GM19193 (cell line): ENCODE data around the gene FREM3.

ENCODE experiments used
- POLR2A ChIP-seq: IDR thresholded peaks from 4 replicates; pipeline ENCODE4 v1.6.1; 2011; ENCODE audit not compliant: insufficient read depth, insufficient read length; ENCODE audit errors: extremely low read depth

FREM3 gene

GRCh38 chr4:143558823-143559756 lies 141.4 kb downstream of the FREM3 start:
- no peak for TF ChIP-seq POLR2A

DNA sequence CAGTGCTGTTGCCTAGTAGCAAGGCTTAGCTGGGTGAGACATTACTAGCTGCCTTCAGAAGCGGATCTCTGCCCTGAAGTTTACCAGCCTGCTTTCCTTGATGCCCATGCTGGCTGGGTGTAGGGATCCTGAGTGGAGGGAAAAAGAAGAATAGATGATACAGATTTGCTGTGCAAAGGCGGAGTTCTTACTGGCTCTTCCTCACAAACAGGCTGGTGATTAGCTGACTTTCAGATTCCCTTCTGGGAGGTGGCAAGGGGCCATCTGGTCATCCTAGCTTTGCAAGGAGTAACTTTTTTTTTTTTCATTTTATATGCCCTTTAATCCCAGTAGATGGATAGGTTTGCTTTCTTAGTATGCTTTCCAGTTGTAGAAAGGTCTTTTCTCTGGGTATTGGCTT lies 142.2 kb downstream of the FREM3 start:
- no peak for TF ChIP-seq POLR2A

- TF ChIP-seq POLR2A = no peak
These were observed 144.8 kb downstream of the FREM3 start for GRCh38 chr4:143555676-143556075.

DNA sequence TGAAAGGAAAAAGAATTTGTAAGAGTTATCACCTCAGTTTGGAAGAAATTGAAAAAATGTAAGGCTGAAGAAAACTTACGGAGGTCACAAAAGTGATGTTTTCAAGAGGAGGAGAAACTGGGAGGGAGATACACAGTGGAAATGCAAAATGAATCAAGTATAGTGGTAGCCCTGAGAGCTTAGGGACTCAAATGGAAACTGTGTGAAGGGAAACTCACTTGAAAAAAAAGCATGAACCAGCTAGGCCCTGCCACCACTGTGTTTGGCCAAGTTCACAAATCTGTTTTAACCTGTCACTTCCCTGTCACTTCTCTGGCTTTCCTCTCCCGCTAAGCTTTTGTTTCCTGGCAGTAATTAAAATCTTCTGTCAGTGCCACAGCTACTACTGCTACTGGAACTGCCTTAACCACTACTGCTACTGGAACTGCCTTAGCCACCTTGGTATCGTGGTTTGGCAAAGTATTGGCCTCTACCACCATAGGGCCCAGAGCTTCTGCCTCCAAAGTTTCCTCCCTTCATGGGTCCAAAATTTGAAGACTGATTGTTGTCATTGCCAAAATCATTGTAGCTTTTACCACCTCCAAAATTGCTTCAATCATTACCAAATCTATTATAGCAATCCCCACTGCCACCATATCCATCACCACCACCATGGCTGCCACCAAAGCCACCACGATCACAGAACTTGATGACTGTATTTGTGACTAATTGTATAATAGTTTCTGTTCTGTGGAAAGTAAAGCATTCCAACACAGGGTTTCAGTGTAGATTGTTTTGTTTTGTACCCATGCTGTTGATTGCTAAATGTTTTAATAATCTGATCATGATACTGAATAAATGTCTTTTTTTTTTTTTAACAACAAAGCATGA lies 145.5 kb downstream of the FREM3 start:
- no peak for TF ChIP-seq POLR2A

DNA sequence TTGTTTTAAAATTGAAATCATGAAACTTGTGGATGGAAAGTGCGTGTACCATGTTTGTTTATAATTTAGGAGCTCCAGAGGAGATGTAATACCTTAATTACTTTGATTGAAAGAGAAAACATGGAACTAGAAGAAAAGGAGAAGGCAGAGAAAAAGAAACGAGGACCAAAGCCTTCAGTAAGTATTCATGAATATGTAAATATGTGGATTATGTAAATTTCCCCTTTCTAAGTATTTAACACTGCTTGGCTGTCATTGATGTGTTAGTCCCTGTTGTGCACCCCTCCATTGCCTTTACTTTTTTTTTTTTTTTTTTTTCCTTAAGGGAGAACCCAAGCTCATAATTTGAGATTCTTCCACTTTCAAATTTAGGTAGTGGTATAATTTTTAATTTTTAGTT lies 150.5 kb downstream of the FREM3 start:
- no peak for TF ChIP-seq POLR2A

DNA sequence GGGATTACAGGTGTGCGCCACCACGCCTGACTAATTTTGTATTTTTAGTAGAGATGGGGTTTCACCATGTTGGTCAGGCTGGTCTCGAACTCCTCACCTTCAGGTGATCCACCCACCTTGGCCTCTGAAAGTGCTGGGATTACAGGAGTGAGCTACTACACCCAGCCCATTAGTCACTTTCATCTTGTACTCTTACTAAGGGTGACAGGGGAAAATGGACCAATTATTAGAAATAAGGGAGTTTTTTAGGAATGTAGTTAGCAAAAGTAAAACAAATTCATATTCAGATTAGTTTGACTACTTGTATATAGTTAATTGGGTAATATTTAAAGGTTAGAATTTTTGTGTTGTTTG lies 160.8 kb downstream of the FREM3 start:
- no peak for TF ChIP-seq POLR2A

DNA sequence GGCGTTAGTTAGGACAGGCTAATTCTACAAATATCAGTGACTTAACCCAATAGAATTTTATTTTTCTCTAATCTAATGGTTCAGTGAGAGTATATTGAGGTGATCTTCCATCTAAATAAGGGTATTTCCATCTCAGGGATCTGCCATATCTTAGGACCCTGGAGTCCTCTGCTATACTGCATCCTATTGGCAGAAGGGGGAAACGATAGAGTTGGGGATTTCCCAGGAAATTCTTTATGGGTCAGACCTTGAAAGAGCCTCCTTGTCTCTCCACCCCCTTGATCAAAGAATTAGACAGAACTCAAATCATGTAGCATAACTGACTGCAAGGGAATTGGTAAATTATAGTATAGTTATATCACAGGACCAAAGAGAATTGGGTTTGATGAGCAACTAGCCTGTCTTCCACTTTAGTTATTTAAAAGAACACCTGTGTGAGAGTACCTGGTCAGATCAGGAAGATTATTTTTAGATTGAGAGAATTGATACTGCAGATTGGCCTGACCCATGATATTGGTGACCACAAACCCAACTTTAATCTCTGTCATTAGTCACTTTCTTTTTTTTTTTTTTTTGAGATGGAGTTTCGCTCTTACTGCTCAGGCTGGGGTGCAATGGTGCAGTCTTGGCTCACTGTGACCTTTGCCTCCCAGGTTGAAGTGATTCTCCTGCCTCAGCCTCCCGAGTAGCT lies 161.4 kb downstream of the FREM3 start:
- TF ChIP-seq POLR2A = no peak

DNA sequence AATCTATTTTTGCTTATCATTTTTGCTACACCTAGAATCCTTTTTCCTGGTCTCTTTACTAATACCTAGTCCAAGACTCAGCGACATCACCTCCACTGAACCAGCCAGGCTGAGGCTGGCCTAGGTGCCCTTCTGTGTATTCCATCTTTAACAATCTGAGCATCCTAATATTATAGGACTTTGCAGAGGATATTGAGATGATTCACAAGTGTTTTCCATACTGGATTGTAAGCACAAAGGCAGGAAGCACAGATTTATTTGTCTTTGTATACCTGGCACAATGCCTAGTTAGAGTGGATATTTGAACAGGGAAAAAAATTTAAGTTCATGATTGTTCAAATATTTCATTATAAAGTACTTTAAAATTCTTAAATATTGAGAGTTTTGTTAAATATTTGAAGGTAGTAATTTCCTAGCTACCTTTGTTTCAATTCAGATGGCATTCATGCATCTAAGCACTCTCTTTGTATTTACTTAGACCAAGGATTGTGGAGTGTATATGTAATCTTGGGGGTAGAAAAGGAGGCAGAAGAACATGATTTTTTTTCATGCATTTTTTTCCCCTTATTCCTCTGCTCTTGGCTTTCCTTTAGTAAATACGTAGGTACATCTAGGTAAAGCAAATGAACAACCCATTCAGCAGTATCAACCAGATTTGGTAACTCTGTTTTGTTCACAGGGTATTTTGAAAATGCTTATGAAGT lies 168.5 kb downstream of the FREM3 start:
- no peak for TF ChIP-seq POLR2A

- TF ChIP-seq POLR2A = no peak
These were observed 169.1 kb downstream of the FREM3 start for GRCh38 chr4:143531380-143531779.
